Transverse colon (tissue), 4 donors: ENCODE results near the gene INSC. TPM values are rescaled to one million over a fixed set of nuclear protein-coding genes. Genes with fewer than 3 reads are reported as not detected.

ENCODE experiments used
- DNase-seq: peaks from one replicate; pipeline ENCODE4 v3.0.0-alpha.2; 2019
- H3K27ac ChIP-seq, 4 donors: fragments of 200-600 bp; sonication (generic); 2 replicates each; pipeline ENCODE4 v1.5.1; 2016 to 2018; ENCODE audit warnings: inconsistent platforms in 4 of 4
- H3K27me3 ChIP-seq: fragments of 200-600 bp; sonication (generic); 2 replicates; pipeline ENCODE4 v1.5.1; 2017; ENCODE audit warnings: inconsistent platforms
- H3K36me3 ChIP-seq, 4 donors: fragments of 200-600 bp; sonication (generic); 2 replicates each; pipeline ENCODE4 v1.5.1; 2017 to 2019; ENCODE audit warnings: inconsistent platforms in 4 of 4
- H3K4me1 ChIP-seq, 4 donors: fragments of 200-600 bp; sonication (generic); 2 replicates each; pipeline ENCODE4 v1.5.1; 2017 to 2020; ENCODE audit warnings: inconsistent platforms in 4 of 4
- H3K4me3 ChIP-seq, 4 donors: fragments of 200-600 bp; sonication (generic); 1 replicate in 1 of 4; 2 replicates in 3 of 4; pipeline versions ENCODE4 v1.5.1 to v1.6.1; 2017 to 2019; ENCODE audit warnings: inconsistent platforms in 4 of 4
- H3K9me3 ChIP-seq, 2 donors: fragments of 200-600 bp; sonication (generic); 2 replicates each; pipeline ENCODE4 v1.5.1; 2017 to 2019; ENCODE audit warnings: inconsistent platforms in 2 of 2
- CTCF ChIP-seq, 5 experiments: fragments of 200-600 bp in 3 of 5; fragments of 450-650 bp in 2 of 5; sonication (generic) in 3 of 5; IDR thresholded peaks; 1 replicate in 2 of 5; 2 replicates in 3 of 5; pipeline ENCODE4 v1.5.1; 2016 to 2017; ENCODE audit warnings: antibody characterized with exemption in 5 of 5, inconsistent platforms in 3 of 5, mild to moderate bottlenecking in 2 of 5, moderate library complexity in 1 of 5
- EP300 ChIP-seq: sonication (generic); formaldehyde crosslinking; IDR thresholded peaks from one replicate; pipeline ENCODE4 v1.6.1; 2017; ENCODE audit warnings: antibody characterized with exemption, low read depth
- POLR2A ChIP-seq: fragments of 450-650 bp; IDR thresholded peaks from one replicate; pipeline ENCODE4 v1.6.1; 2016; ENCODE audit warnings: antibody characterized with exemption, mild to moderate bottlenecking, moderate library complexity
- POLR2AphosphoS5 ChIP-seq, 3 donors: sonication (generic); formaldehyde crosslinking; IDR thresholded peaks; one replicate each; pipeline ENCODE4 v1.6.1; 2016; ENCODE audit warnings: antibody characterized with exemption in 3 of 3
- WGBS, 2 donors: methylation state at CpG; one replicate each; pipeline ENCODE4 v1.1.5; 2018; ENCODE audit warnings: low coverage in 1 of 2; 5-methylcytosine and 5-hydroxymethylcytosine counted together
- in situ Hi-C, 4 donors: fragments of 200-750 bp; cut with MboI; loops; one replicate each; pipeline versions ENCODE4 v1.15.0 to v1.15.1; 2017; ENCODE audit warnings: low sequenced_read_pairs in 3 of 4, low pct_ligation_motif_present in 1 of 4, low pct_unique_long_range_greater_than_20kb in 1 of 4
- intact Hi-C: fragments of 100-400 bp; cut with DNase I; formaldehyde crosslinking; loops from one replicate; pipeline ENCODE4 v1.15.1; 2023; ENCODE audit warnings: low total_unique reads
- total RNA-seq, 4 donors: library from RNA; depleted of rRNA; stranded (reverse); fragments of >200 nt; gene quantifications; one replicate each; pipeline ENCODE4 v1.1.0, GENCODE V29; 2016

INSC gene
- total RNA-seq, 4 donors from 2014 or later = 0.60 to 1.9 (median 1.3) TPM

- 71 to 89% methylated on average over 7 to 8 of the region's 8 CpGs for WGBS, 2 donors
- Histone ChIP-seq H3K36me3 (no peaks in the 10 kb centered on the region), H3K4me3 (no peak overlapping the region), H3K9me3 (no peaks in the 10 kb centered on the region), H3K27me3 (no peaks in the 10 kb centered on the region), H3K4me1 (no peaks in the 10 kb centered on the region), H3K27ac (no peak overlapping the region)
- intact Hi-C loops = no loop called here
- in situ Hi-C loops = no loop called here
- no peak for DNase-seq
- no peak for TF ChIP-seq EP300
- no peak for TF ChIP-seq POLR2AphosphoS5 (IDR thresholded peaks at IDR 0.05)
- no peak for TF ChIP-seq CTCF (IDR thresholded peaks at IDR 0.05)
- TF ChIP-seq POLR2A = no peak
Observed at GRCh38 chr11:15106201-15106965, 8.3 kb upstream of the INSC start.

DNA sequence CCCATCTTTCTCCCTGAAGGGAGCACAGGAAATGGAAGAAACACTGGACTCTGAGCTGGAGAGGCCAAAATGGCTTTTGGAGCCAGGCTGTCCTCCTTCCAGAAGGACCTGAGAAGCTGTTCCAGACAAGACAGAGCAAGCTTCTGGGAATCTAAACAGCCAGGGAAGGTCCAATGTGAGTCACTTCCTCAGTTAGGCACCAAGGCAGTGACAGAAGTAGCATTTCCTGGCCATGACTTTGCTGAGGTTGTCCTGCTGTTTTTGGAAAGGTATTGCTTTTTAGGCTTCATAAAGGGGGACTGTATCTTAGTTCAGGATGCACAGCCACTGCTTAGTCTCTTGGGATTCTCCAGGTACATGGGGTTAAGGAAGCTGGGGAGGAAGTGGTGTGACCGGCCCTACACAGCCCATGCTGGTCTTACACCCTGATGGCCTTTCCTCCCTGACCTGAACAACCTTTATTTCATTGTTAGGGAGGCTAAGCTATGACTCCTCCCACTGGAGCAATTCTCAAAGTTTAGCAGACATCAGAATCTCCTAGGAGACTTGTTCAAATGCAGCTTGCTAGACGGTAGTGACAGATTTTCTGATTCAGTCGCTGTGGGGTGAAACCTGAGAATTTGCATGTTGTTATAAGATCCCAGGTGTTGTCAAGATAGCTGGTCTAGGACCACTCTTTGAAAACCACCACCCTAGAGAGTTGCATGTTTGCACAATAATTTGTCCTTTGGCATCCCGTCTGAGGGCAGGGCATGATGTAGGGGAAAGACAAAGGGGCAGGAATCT, 6.8 kb upstream of the INSC start:
- no peak overlapping the region for H3K27ac ChIP-seq

GRCh38 chr11:15108592-15109130, 6.1 kb upstream of the INSC start:
- Histone ChIP-seq H3K27me3 (no peaks in the 10 kb centered on the region), H3K4me3 (no peak overlapping the region), H3K4me1 (no peaks in the 10 kb centered on the region), H3K9me3 (no peaks in the 10 kb centered on the region), H3K36me3 (no peaks in the 10 kb centered on the region), H3K27ac (no peak overlapping the region)
- TF ChIP-seq CTCF (IDR thresholded peaks at IDR 0.05) (no peak), POLR2AphosphoS5 (IDR thresholded peaks at IDR 0.05) (no peak), POLR2A (no peak), EP300 (no peak)
- intact Hi-C loops = no loop called here
- in situ Hi-C loops = no loop called here
- 97% methylated on average over 2 of the region's 2 CpGs; no CpG with 5 or more reads in 1 of the 2 donors for WGBS, 2 donors
- DNase-seq = no peak

More for the DNA sequence above, 6.8 kb upstream of the INSC start:
- H3K9me3 ChIP-seq = no peaks in the 10 kb centered on the region
- H3K27me3 ChIP-seq = no peaks in the 10 kb centered on the region
- WGBS, 2 donors = 76% methylated on average over 4 of the region's 4 CpGs; no CpG with 5 or more reads in 1 of the 2 donors
- H3K4me3 ChIP-seq = no peak overlapping the region
- H3K4me1 ChIP-seq = no peaks in the 10 kb centered on the region
- intact Hi-C loops (no loop called here), in situ Hi-C loops (no loop called here)
- DNase-seq = no peak
- TF ChIP-seq EP300 (no peak), CTCF (IDR thresholded peaks at IDR 0.05) (no peak)
- no peaks in the 10 kb centered on the region for H3K36me3 ChIP-seq

GRCh38 chr11:15109602-15110001, 5.1 kb upstream of the INSC start:
- 77 to 83% methylated on average over 1 to 2 of the region's 2 CpGs for WGBS, 2 donors
- intact Hi-C loops = no loop called here
- Histone ChIP-seq H3K9me3 (no peaks in the 10 kb centered on the region), H3K4me1 (peaks cover 0 to 4% (median 3%) of the 10 kb centered on the region in 4 donors), H3K4me3 (no peak overlapping the region), H3K27me3 (peaks cover 9% of the 10 kb centered on the region), H3K36me3 (no peaks in the 10 kb centered on the region), H3K27ac (no peak overlapping the region)
- no peak for TF ChIP-seq POLR2A
- no peak for TF ChIP-seq POLR2AphosphoS5 (IDR thresholded peaks at IDR 0.05)
- TF ChIP-seq EP300 = no peak
- no peak for TF ChIP-seq CTCF (IDR thresholded peaks at IDR 0.05)
- no peak for DNase-seq
- in situ Hi-C loops = no loop called here
